ENCODE measurements around the gene RBM4.
A peak's percentile ranks its signal among the peaks of the same experiment; 100 is the strongest.

The RBM4 gene

DNA sequence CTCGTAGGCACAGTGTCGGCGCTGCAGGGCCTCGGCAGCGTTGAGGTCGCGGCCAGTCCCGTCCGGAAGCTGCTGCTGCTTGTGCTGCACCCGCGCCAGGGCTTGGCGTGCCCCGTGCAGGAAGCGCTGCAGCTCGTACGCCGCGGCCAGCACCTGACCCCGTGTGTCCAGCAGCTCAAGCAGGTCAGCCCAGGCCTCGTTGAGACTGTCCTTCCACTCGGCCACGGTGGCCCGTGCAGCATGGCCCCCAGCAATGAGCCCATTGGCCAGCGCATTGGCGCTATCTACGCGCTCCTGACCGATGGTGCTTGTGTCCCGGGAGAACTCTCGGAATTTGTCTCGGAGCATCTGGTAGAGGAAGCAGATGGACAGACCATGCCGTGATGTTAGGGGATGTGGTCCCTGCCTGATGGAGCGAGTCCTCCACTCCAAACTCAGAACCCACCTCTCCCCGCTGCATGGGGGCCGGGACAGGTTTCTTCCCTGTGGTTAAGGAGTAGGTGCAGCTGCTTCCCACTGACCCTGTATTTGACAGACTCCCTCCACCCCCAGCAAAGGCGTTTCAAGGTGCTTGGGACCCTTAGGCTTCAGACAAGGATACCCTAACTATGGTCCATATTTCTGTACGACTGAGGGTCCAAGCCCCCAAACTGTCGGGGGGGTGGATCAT, 52.9 kb downstream of the RBM4 start:
- no peak for DNase-seq

GRCh38 chr11:66692446-66692845, 53.9 kb downstream of the RBM4 start:
- no peak for DNase-seq

DNA sequence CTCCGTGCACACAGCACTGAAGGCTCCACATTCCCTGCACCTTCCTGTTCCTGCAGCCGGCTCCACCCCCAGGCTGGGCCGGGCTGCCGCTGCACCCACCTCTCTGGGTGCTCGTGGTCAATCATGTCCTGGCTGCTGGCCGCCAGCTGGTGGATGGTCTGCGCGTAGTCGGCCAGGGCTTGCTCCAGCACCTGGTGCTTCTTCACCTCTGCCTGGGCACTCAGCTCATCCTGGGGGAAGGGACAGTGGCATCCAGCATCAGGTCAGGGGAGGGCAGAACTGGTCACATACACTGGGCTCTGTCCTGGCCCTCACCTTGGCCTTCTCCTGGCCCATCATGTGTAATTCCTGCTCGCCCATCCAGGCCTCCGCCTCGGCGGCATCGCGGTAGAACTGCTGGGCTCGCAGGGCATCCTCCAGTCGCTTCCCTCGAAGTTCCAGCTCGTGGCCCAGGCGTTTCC, 54.4 kb downstream of the RBM4 start:
- no peak for DNase-seq

DNA sequence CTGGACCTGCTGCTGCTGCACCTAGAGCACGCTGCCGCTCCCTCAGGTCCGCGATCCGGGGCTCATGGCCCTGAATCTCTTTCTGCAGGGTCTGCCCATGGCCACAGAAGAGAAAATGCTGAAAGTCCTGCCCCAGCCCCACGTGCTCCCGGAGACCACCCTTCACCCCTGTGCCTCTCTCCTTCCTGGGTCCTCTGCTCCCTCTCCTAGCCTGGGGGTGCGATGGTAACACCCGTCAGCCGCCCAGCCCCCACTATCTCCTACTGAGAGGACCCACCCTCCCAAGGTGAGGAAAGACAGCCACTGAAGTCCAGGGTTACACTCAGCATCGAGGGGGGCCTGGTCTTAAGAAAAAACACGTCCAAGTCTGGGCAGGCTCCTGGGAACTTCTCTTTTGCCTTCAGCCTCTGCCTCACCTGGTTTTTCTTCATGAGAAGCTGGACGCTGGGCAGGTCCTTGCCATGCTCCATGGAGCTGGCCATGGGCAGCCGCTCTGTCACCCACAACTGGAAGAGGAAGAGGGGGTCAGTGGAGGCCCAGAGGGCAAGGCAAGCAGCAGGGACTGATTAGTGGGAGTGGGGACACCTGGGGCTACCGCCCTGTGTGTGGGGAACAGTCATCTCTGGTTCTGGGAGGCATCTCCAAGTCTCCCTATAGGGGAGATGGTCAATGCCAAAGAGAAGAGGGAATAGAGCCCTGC, 55.0 kb downstream of the RBM4 start:
- no peak for DNase-seq

DNA sequence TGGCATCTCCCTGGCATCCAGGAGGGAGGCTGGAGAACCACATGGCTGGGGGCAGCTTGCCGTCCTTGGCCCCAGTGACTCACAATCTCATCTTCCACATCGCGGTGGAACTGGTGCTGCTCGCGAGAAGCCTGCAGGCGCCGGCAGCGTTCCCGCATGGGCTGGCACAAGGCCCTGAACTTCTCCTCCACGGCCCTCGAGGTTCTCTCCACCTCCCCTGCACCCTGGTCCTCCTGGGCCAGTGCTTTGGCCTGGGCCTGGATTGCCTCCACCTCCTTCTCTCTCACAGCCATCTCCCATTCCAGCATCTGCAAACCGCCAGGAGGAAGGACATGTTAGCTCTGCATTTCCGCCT, 55.5 kb downstream of the RBM4 start:
- no peak for DNase-seq

DNA sequence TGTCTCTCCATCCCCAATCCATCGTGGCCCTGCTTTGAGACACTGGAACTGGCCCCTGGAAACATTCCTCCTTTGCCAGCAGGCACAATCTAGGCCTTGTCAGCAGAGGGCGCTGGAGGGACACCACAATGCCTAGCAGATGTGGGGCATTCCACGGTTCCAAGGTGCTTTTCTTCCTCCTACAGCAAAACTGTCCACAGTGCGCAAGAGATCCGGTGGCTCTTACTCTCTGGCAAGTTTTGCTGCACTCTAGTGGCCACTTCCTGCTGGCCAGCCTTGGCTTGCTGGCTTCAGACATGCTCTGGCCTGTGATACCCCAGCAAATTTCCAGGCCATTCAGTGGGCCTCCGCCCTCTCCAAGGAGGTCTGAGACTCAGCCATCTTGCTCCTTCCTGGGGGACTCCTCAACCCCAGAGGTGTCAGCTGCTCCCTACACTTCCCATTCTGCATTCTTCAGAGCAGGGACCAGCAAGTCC, 56.3 kb downstream of the RBM4 start:
- DNase-seq, result peak; percentile 57
